Fibroblast of mammary gland (primary cell): ENCODE measurements around the gene MMD.

ENCODE experiments used
- DNase-seq: peaks from one replicate; pipeline ENCODE4 v3.0.0-alpha.2; 2010; ENCODE audit warnings: low read depth
- H3K4me3 ChIP-seq: 2 replicates; pipeline ENCODE4 v1.5.1; 2011; ENCODE audit warnings: low read depth, mild to moderate bottlenecking, low read length, moderate library complexity; ENCODE audit not compliant: control insufficient read depth
- TF ChIP-seq, protein P1 (sequence below): conservative IDR thresholded peaks from 2 replicates; pipeline ENCODE4 v1.5.1; 2011; ENCODE audit warnings: low read depth, low read length, inconsistent platforms; ENCODE audit not compliant: control insufficient read depth, insufficient read depth

Gene MMD

DNA sequence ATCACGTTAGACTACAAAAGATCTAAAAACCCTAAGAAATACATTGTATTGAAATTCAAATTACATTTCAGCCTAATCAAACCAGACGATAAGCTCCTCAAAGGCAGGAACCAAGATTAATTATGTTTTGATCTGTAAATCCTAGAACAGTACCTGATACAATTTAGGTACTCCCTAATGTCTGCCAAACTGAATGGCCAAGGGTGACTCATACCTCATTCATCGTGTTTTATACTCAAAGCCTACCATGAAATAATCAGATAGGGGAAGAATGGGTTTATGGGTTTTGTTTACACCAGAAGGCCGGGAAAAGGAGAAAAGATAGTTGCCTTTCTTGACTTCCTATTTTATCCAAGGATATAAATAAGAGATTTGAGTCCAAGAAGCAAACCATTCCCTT, 19.3 kb downstream of the MMD start:
- peak; percentile 23 for DNase-seq
- no peak overlapping the region for H3K4me3 ChIP-seq
- TF ChIP-seq, protein P1, sequence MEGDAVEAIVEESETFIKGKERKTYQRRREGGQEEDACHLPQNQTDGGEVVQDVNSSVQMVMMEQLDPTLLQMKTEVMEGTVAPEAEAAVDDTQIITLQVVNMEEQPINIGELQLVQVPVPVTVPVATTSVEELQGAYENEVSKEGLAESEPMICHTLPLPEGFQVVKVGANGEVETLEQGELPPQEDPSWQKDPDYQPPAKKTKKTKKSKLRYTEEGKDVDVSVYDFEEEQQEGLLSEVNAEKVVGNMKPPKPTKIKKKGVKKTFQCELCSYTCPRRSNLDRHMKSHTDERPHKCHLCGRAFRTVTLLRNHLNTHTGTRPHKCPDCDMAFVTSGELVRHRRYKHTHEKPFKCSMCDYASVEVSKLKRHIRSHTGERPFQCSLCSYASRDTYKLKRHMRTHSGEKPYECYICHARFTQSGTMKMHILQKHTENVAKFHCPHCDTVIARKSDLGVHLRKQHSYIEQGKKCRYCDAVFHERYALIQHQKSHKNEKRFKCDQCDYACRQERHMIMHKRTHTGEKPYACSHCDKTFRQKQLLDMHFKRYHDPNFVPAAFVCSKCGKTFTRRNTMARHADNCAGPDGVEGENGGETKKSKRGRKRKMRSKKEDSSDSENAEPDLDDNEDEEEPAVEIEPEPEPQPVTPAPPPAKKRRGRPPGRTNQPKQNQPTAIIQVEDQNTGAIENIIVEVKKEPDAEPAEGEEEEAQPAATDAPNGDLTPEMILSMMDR: no peak

GRCh38 chr17:55398689-55399088, 22.9 kb downstream of the MMD start:
- DNase-seq: peak; percentile 24
- H3K4me3 ChIP-seq: no peak overlapping the region
- TF ChIP-seq, protein P1: no peak

GRCh38 chr17:55395803-55396505, 25.7 kb downstream of the MMD start:
- TF ChIP-seq, protein P1: no peak
- DNase-seq: no peak
- H3K4me3 ChIP-seq: no peak overlapping the region

DNA sequence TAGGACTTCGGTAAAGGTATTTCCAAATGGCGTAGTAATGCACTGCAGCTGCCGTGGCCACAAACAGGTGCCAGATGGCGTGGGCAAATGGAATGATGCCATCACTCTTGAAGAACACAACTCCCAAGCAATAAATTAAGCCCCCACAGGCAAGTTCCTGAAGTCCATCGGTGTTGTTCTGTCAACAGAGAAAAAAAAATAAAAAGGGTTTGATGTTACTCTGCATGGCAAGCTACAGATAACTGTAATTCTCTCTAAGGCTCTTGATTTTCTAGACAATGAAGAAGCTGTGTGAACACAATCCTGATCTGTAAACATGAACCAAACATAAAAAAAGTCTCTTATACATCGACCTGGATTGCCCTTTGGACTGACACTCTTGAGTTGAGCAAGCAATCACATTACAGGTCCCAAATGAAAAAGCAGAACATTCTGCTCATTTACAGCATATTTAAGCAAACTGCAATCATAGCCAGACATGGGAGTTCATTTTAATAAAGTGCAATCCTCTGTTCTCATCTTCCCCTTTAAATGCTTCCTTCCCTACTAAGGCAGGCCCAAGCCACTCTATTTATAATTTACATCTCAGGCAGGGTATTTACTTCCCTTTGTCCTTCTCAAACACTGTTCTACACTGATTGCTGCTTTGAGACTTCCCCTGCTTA, 27.1 kb downstream of the MMD start:
- TF ChIP-seq, protein P1: no peak
- no peak for DNase-seq

GRCh38 chr17:55391764-55392467, 29.7 kb downstream of the MMD start:
- no peak for DNase-seq
- no peak overlapping the region for H3K4me3 ChIP-seq
- TF ChIP-seq, protein P1: no peak

More for the DNA sequence above, 27.1 kb downstream of the MMD start:
- H3K4me3 ChIP-seq: no peak overlapping the region

DNA sequence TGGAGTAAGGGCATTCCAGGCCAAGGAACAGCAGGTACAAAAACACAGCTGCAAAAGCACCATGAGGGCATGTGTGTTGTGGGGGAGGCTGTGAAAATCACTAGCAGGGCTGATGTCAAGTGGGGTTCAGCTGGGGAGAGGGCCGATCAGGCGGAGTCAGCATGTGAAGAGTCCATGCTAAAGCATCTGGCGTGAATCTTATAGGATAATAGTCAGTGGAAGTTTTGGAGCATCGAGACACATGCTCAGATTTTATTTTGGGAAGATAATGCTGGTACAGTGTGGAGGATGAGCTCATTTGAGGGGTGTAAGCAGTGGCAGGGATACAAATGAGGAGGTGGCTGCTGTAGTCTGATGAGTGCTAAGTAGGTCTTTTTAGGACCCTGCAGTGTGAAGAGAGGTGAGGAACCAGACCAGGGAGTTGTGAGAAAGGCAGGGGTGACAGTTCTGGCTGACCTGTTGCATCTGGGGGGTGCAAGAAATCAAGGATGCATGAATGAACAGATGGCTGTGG, 30.3 kb downstream of the MMD start:
- TF ChIP-seq, protein P1: no peak
- no peak for DNase-seq

More for the DNA sequence above, 30.3 kb downstream of the MMD start:
- no peak overlapping the region for H3K4me3 ChIP-seq
